Right lobe of liver (tissue), 4 donors: ENCODE data around the gene GPR156.

Experiments used
- POLR2A ChIP-seq: fragments of 450-650 bp; IDR thresholded peaks from one replicate; pipeline ENCODE4 v1.6.1; 2017; ENCODE audit warnings: antibody characterized with exemption, mild to moderate bottlenecking
- TF ChIP-seq, protein P1 (sequence below), 4 donors: fragments of 200-600 bp in 3 of 4; fragments of 450-650 bp in 1 of 4; IDR thresholded peaks; one replicate each; pipeline versions ENCODE4 v1.5.1 to v1.8.0; 2016 to 2022; ENCODE audit warnings: antibody characterized with exemption in 4 of 4, mild to moderate bottlenecking in 2 of 4
- donor health status: DM: no; HTN: no; CAD: no.
- donor health status: DM: no; HTN: no; CAD: no.
- donor health status: DM: no; HTN: yes; CAD: no.

DNA sequence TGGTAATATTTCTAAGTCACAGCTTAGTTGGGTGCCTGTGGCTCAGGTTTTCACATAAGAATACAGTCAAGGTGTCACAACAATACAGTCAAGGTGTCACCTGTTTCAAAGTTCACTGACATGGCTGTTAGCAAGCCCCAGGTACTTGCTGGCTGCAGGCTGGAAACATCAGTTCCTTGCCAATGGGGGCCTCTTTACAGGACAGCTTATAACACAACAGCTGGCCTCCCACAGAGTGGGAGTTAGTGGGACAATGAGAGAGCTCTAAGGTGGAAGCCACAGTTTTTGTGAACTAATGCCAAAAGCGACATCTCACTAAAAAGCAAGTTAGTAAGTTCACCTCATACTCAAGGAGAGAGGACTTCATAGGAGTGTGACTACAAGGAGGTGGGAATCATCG, 45.4 kb downstream of the GPR156 start:
- TF ChIP-seq, protein P1, sequence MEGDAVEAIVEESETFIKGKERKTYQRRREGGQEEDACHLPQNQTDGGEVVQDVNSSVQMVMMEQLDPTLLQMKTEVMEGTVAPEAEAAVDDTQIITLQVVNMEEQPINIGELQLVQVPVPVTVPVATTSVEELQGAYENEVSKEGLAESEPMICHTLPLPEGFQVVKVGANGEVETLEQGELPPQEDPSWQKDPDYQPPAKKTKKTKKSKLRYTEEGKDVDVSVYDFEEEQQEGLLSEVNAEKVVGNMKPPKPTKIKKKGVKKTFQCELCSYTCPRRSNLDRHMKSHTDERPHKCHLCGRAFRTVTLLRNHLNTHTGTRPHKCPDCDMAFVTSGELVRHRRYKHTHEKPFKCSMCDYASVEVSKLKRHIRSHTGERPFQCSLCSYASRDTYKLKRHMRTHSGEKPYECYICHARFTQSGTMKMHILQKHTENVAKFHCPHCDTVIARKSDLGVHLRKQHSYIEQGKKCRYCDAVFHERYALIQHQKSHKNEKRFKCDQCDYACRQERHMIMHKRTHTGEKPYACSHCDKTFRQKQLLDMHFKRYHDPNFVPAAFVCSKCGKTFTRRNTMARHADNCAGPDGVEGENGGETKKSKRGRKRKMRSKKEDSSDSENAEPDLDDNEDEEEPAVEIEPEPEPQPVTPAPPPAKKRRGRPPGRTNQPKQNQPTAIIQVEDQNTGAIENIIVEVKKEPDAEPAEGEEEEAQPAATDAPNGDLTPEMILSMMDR (IDR thresholded peaks at IDR 0.05): no peak
- no peak for TF ChIP-seq POLR2A
